ENCODE data around the gene AKNAD1. TPM values are rescaled to one million over a fixed set of nuclear protein-coding genes. Genes with fewer than 3 reads are reported as not detected.

The AKNAD1 gene
- total RNA-seq, 6 experiments from 2014 or later, result not detected

DNA sequence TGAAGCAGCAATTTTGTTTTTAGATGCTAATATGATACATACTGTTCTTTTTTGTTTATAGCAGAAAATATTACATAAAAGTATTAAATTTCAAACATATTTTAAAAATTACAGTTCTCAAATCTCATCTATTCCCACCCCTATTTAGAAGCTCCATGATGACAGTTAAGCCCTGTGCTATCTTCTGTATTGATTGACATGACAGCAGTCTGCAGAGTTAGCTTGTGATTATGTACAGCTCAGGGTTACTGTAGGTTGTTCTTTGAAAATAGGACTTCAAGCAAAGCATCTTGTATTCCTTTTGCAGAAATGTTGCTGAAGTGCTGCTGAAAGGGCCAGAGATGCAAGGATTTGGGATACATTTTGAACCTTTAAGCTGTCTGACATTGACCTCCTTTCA is 28.1 kb upstream of the AKNAD1 start:
- DNase-seq, result no peak
- Histone ChIP-seq H3K9me3 (no peaks in the 10 kb centered on the region), H3K27me3 (no peaks in the 10 kb centered on the region), H3K4me3 (no peak overlapping the region), H3K36me3 (no peaks in the 10 kb centered on the region), H3K27ac (no peak overlapping the region), H3K4me1 (no peaks in the 10 kb centered on the region)
- no peak for ATAC-seq
- TF ChIP-seq POLR2A (IDR thresholded peaks at IDR 0.05), result no peak
- TF ChIP-seq, protein P1, sequence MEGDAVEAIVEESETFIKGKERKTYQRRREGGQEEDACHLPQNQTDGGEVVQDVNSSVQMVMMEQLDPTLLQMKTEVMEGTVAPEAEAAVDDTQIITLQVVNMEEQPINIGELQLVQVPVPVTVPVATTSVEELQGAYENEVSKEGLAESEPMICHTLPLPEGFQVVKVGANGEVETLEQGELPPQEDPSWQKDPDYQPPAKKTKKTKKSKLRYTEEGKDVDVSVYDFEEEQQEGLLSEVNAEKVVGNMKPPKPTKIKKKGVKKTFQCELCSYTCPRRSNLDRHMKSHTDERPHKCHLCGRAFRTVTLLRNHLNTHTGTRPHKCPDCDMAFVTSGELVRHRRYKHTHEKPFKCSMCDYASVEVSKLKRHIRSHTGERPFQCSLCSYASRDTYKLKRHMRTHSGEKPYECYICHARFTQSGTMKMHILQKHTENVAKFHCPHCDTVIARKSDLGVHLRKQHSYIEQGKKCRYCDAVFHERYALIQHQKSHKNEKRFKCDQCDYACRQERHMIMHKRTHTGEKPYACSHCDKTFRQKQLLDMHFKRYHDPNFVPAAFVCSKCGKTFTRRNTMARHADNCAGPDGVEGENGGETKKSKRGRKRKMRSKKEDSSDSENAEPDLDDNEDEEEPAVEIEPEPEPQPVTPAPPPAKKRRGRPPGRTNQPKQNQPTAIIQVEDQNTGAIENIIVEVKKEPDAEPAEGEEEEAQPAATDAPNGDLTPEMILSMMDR (IDR thresholded peaks at IDR 0.05), result no peak
- intact Hi-C loops (cut with DNase I), result loop anchor here in 1 of 2 donors (10.0 kb wide), 1 partner anchor 50 kb away; no protein-coding TSS in a partner anchor

DNA sequence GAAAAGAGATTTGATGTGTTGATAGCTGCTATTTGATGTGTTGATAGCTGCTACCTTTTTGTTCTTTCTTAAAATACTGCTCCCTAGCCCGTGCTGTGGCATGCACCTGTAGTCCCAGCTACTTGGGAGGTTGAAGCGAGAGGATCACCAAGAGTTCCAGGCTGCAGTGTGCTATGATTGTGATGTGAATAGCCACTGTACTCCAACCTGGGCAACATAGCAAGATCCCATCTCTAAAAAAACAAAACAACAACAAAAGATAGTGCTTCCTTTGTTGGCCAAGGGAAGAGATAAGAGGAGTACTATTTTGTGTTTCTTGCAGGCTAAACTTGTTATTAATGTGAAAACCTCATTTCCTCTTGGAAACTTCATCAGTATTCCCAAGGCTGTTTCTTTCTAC is 25.9 kb upstream of the AKNAD1 start:
- no peaks in the 10 kb centered on the region for H3K36me3 ChIP-seq
- TF ChIP-seq, protein P1 (IDR thresholded peaks at IDR 0.05), result no peak
- no peak for TF ChIP-seq POLR2A (IDR thresholded peaks at IDR 0.05)
- intact Hi-C loops (cut with DNase I), result loop anchor here in 1 of 2 donors (10.0 kb wide), 1 partner anchor 48 kb away; no protein-coding TSS in a partner anchor
- H3K9me3 ChIP-seq, result no peaks in the 10 kb centered on the region
- H3K4me1 ChIP-seq, result no peaks in the 10 kb centered on the region
- no peak for DNase-seq
- H3K27ac ChIP-seq, result no peak overlapping the region
- no peak for ATAC-seq
- WGBS (ENCODE audit: insufficient coverage, low coverage, low lambda C conversion rate, missing lambda C conversion rate), result 93% methylated on average over 2 of the region's 2 CpGs
- no peak overlapping the region for H3K4me3 ChIP-seq
- H3K27me3 ChIP-seq, result no peaks in the 10 kb centered on the region

DNA sequence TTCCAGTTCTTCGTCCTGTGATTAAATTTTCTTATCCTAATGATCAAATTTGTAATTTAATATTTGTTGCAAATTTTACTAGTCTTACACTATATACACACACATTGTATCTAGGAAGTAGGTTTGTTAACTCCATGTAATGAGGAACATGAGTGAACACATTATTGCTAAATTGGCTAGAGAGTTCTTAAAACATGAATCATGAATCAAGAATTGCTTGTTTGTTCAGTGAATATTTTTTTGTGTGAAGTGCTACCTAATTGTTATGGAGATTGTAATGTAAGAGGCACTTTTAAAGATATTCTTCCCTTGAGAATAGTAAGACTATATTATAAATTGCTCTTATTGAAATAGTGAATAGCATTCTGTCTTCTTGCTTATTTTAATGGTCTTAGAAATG is 24.5 kb upstream of the AKNAD1 start:
- intact Hi-C loops (cut with DNase I), result loop anchor here in 1 of 2 donors (10.0 kb wide), 1 partner anchor 47 kb away; no protein-coding TSS in a partner anchor
- DNase-seq, result no peak
- H3K4me1 ChIP-seq, result no peaks in the 10 kb centered on the region
- 82% methylated on average over 1 of the region's 1 CpG for WGBS (ENCODE audit: insufficient coverage, low coverage, low lambda C conversion rate, missing lambda C conversion rate)
- H3K27me3 ChIP-seq, result no peaks in the 10 kb centered on the region
- H3K4me3 ChIP-seq, result no peak overlapping the region
- no peak for ATAC-seq
- TF ChIP-seq POLR2A (IDR thresholded peaks at IDR 0.05), result no peak
- TF ChIP-seq, protein P1 (IDR thresholded peaks at IDR 0.05), result no peak
- H3K9me3 ChIP-seq, result no peaks in the 10 kb centered on the region
- no peak overlapping the region for H3K27ac ChIP-seq
- no peaks in the 10 kb centered on the region for H3K36me3 ChIP-seq

DNA sequence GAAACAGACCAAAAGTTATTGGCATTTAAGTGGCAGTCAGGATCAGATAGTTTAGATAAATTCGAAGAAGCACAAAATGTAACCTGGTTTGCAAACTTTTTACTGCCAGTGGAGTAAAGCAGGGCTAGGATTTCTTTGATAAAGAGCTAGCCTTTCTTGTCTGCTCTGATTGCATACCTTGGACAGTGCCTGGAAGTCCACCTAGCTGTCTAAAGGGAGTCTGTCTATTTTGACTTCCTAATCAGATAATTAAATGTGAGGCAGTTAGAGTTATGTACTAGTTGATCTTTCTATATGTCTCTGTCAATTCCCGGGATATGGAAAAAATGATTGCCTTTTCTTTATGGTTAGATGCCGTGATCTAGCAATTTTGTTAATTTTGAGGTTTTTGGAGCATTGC is 24.0 kb upstream of the AKNAD1 start:
- H3K4me1 ChIP-seq, result no peaks in the 10 kb centered on the region
- TF ChIP-seq POLR2A (IDR thresholded peaks at IDR 0.05), result no peak
- TF ChIP-seq, protein P1 (IDR thresholded peaks at IDR 0.05), result no peak
- WGBS (ENCODE audit: insufficient coverage, low coverage, low lambda C conversion rate, missing lambda C conversion rate), result 79% methylated on average over 3 of the region's 3 CpGs
- H3K27ac ChIP-seq, result no peak overlapping the region
- no peaks in the 10 kb centered on the region for H3K36me3 ChIP-seq
- intact Hi-C loops (cut with DNase I), result loop anchor here in 1 of 2 donors (10.0 kb wide), 1 partner anchor 46 kb away; no protein-coding TSS in a partner anchor
- no peak for ATAC-seq
- no peaks in the 10 kb centered on the region for H3K9me3 ChIP-seq
- no peak overlapping the region for H3K4me3 ChIP-seq
- DNase-seq, result no peak
- no peaks in the 10 kb centered on the region for H3K27me3 ChIP-seq

DNA sequence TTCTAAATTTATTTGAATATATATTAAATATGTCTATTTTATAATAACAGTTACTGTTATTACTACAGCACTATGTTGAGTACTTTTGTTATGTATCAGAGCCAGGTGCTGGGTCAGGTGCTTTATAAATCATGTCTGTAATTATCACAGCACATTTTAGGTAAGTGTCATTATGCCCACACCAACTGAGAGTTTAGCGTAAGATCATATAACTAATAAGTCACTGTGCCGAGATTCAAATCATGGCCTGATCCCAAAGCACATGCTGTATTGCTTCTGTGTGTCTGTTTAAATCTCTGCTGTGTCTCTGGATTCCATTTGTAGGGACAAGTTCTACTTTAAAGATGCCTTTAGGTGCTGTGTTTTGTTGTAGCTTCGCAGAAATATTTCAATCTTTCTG is 21.8 kb upstream of the AKNAD1 start:
- intact Hi-C loops (cut with DNase I), result no loop called here
- Histone ChIP-seq H3K27me3 (no peaks in the 10 kb centered on the region), H3K4me3 (no peak overlapping the region), H3K4me1 (no peaks in the 10 kb centered on the region), H3K9me3 (no peaks in the 10 kb centered on the region), H3K36me3 (no peaks in the 10 kb centered on the region), H3K27ac (no peak overlapping the region)
- TF ChIP-seq POLR2A (IDR thresholded peaks at IDR 0.05), result no peak
- TF ChIP-seq, protein P1 (IDR thresholded peaks at IDR 0.05), result no peak
- 86% methylated on average over 3 of the region's 3 CpGs for whole genome bisulfite sequencing (ENCODE audit: insufficient coverage, low coverage, low lambda C conversion rate, missing lambda C conversion rate)
- ATAC-seq (no peak), DNase-seq (no peak)

Data from right lobe of liver (tissue), 6 donors.